ENCODE measurements around the gene TAX1BP3. TPM values are rescaled to one million over a fixed set of nuclear protein-coding genes. Genes with fewer than 3 reads are reported as not detected.
A peak's percentile ranks its signal among the peaks of the same experiment; 100 is the strongest.
"Not testable (repeated sequence)": the region's sequence is repeated elsewhere in the genome, so short reads cannot be mapped to it uniquely, and the experiment has no call there.

Gene TAX1BP3
- total RNA-seq, result 68.1 TPM
- 10 to 100 TPM; 42.6 to 80.5 (median 60.8) TPM for polyA plus RNA-seq (ENCODE audit: insufficient read depth in 1 of 8, insufficient read length in 8 of 8, low replicate concordance in 1 of 8)
- long read RNA-seq, donor 1, transcript TAX1BP3-201 (4 exons, 1,377 nt), result major isoform, 20 of 20 reads
- long read RNA-seq, donor 1, partial matches to known transcripts, result 0 of 20 reads
- long read RNA-seq, donor 1, other reads (novel, unspliced or antisense), result 0 of 20 reads
- long read RNA-seq, donor 2, partial matches to known transcripts, result 0 of 1 reads
- long read RNA-seq, donor 2, other reads (novel, unspliced or antisense), result 0 of 1 reads
- long read RNA-seq, donor 3, transcript TAX1BP3-201 (4 exons, 1,377 nt), result major isoform, 19 of 19 reads
- long read RNA-seq, donor 3, partial matches to known transcripts, result 0 of 19 reads
- long read RNA-seq, donor 3, other reads (novel, unspliced or antisense), result 0 of 19 reads
- long read RNA-seq, donor 4, transcript TAX1BP3-201 (4 exons, 1,377 nt), result major isoform, 5 of 6 reads
- long read RNA-seq, donor 4, partial matches to known transcripts, result 0 of 6 reads
- long read RNA-seq, donor 4, other reads (novel, unspliced or antisense), result 0 of 6 reads
- long read RNA-seq, donor 5, transcript TAX1BP3-201 (4 exons, 1,377 nt), result major isoform, 31 of 56 reads
- long read RNA-seq, donor 5, partial matches to known transcripts, result 5 of 56 reads
- long read RNA-seq, donor 5, other reads (novel, unspliced or antisense), result 19 of 56 reads
- long read RNA-seq, donor 6, transcript TAX1BP3-201 (4 exons, 1,377 nt), result major isoform, 5 of 15 reads
- long read RNA-seq, donor 6, partial matches to known transcripts, result 5 of 15 reads
- long read RNA-seq, donor 6, other reads (novel, unspliced or antisense), result 5 of 15 reads
- long read RNA-seq, donor 7, transcript TAX1BP3-201 (4 exons, 1,377 nt), result major isoform, 27 of 27 reads
- long read RNA-seq, donor 7, partial matches to known transcripts, result 0 of 27 reads
- long read RNA-seq, donor 7, other reads (novel, unspliced or antisense), result 0 of 27 reads
- long read RNA-seq, donor 8, partial matches to known transcripts, result 0 of 14 reads
- long read RNA-seq, donor 8, other reads (novel, unspliced or antisense), result 10 of 14 reads
- long read RNA-seq, donor 9, transcript TAX1BP3-201 (4 exons, 1,377 nt), result major isoform, 16 of 17 reads
- long read RNA-seq, donor 9, partial matches to known transcripts, result 0 of 17 reads
- long read RNA-seq, donor 9, other reads (novel, unspliced or antisense), result 0 of 17 reads
- long read RNA-seq, donor 10, transcript TAX1BP3-201 (4 exons, 1,377 nt), result major isoform, 27 of 34 reads
- long read RNA-seq, donor 10, partial matches to known transcripts, result 0 of 34 reads
- long read RNA-seq, donor 10, other reads (novel, unspliced or antisense), result 7 of 34 reads
- long read RNA-seq, donor 11, transcript TAX1BP3-201 (4 exons, 1,377 nt), result major isoform, 19 of 20 reads
- long read RNA-seq, donor 11, partial matches to known transcripts, result 0 of 20 reads
- long read RNA-seq, donor 11, other reads (novel, unspliced or antisense), result 0 of 20 reads

GRCh38 chr17:3668279-3669084 is at the start of gene TAX1BP3, which contains the start of gene EMC6:
TSS of gene TAX1BP3 (minus strand) at chr17:3668578. CDS start at chr17:3668526, 52 bp downstream.
TSS of gene EMC6 (plus strand) at chr17:3668812. CDS start at chr17:3669147, 335 bp downstream.
- DNase-seq, result peak; percentile 99
- H3K27me3 ChIP-seq (ENCODE audit: control insufficient read depth, insufficient read depth, low read length), result no peaks in the 10 kb centered on the region
- peaks cover 28% of the 10 kb centered on the region for H3K36me3 ChIP-seq (ENCODE audit: control insufficient read depth, insufficient read depth, low read length)
- H3K9me3 ChIP-seq (replicated peaks; ENCODE audit: control insufficient read depth, low read depth, low read length), result no peaks in the 10 kb centered on the region
- H3K4me3 ChIP-seq (ENCODE audit: low read length), result peak within 1 kb of the TSS; percentile 99
- WGBS (ENCODE audit: insufficient coverage), result under 1% methylated on average over 89 of the region's 89 CpGs
- peaks cover 34% of the 10 kb centered on the region for H3K4me1 ChIP-seq (ENCODE audit: control insufficient read depth, insufficient read depth, low read length)
- peak within 1 kb of the TSS; percentile 99 for H3K27ac ChIP-seq (ENCODE audit: low read length)

GRCh38 chr17:3715296-3715695 is 46.9 kb upstream of the TAX1BP3 start:
- Histone ChIP-seq H3K36me3 (ENCODE audit: control insufficient read depth, insufficient read depth, low read length) (peaks cover 54% of the 10 kb centered on the region), H3K9me3 (replicated peaks; ENCODE audit: control insufficient read depth, low read depth, low read length) (no peaks in the 10 kb centered on the region), H3K27ac (ENCODE audit: low read length) (no peak overlapping the region), H3K4me3 (ENCODE audit: low read length) (no peak overlapping the region), H3K27me3 (ENCODE audit: control insufficient read depth, insufficient read depth, low read length) (no peaks in the 10 kb centered on the region), H3K4me1 (ENCODE audit: control insufficient read depth, insufficient read depth, low read length) (no peaks in the 10 kb centered on the region)
- DNase-seq, result no peak
- WGBS (ENCODE audit: insufficient coverage), result 83% methylated on average over 5 of the region's 8 CpGs

GRCh38 chr17:3712811-3713463 is 44.6 kb upstream of the TAX1BP3 start:
- no peaks in the 10 kb centered on the region for H3K4me1 ChIP-seq (ENCODE audit: control insufficient read depth, insufficient read depth, low read length)
- H3K9me3 ChIP-seq (replicated peaks; ENCODE audit: control insufficient read depth, low read depth, low read length), result no peaks in the 10 kb centered on the region
- H3K27me3 ChIP-seq (ENCODE audit: control insufficient read depth, insufficient read depth, low read length), result no peaks in the 10 kb centered on the region
- 92% methylated on average over 2 of the region's 13 CpGs for WGBS (ENCODE audit: insufficient coverage)
- H3K4me3 ChIP-seq (ENCODE audit: low read length), result no peak overlapping the region
- H3K36me3 ChIP-seq (ENCODE audit: control insufficient read depth, insufficient read depth, low read length), result peaks cover 37% of the 10 kb centered on the region
- no peak for DNase-seq
- H3K27ac ChIP-seq (ENCODE audit: low read length), result no peak overlapping the region

DNA sequence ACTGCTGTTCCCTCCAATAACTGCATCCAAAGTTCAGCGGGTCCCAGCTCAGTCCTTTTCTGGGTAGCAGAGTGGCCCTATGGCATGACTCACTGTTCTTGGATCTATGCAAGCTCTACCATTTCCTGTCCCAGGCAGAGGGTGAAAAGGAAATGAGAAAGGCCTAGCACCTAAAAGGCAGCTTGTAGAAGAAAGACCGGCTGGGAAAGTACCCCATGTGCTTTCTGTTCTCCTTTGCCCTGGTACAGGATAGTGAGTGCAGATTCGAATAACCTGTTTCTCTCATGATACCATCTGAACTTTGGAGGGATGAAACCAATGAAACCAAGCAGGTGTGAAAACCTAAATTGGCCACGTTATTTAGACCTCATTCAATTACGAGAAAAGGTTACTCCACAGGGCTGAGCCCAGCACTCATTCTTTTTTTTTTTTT is 42.6 kb upstream of the TAX1BP3 start:
- H3K27ac ChIP-seq (ENCODE audit: low read length), result no peak overlapping the region
- DNase-seq, result no peak
- no peaks in the 10 kb centered on the region for H3K9me3 ChIP-seq (replicated peaks; ENCODE audit: control insufficient read depth, low read depth, low read length)
- WGBS (ENCODE audit: insufficient coverage), result 100% methylated on average over 1 of the region's 5 CpGs
- peaks cover 21% of the 10 kb centered on the region for H3K36me3 ChIP-seq (ENCODE audit: control insufficient read depth, insufficient read depth, low read length)
- H3K4me1 ChIP-seq (ENCODE audit: control insufficient read depth, insufficient read depth, low read length), result no peaks in the 10 kb centered on the region
- no peaks in the 10 kb centered on the region for H3K27me3 ChIP-seq (ENCODE audit: control insufficient read depth, insufficient read depth, low read length)
- no peak overlapping the region for H3K4me3 ChIP-seq (ENCODE audit: low read length)

DNA sequence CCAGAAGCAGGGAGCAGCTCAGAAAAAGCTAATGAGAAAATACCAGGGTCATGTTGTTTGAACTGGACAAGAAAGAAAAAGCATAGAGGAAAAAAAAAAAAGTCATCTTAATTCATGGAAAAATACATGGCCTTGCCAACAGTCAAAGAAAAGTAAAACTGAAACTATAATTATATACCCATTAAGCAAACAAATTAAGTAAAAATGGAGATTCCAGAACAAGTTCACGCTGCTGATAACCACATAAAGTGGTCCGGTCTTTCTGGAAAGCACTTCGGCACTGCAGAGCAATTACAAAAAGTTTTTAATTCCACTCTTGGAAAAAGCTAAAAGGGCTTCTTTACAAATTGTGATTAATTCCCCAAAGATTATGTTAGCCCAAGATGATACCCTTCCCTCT is 40.0 kb upstream of the TAX1BP3 start:
- Histone ChIP-seq H3K27ac (ENCODE audit: low read length) (no peak overlapping the region), H3K9me3 (replicated peaks; ENCODE audit: control insufficient read depth, low read depth, low read length) (no peaks in the 10 kb centered on the region), H3K27me3 (ENCODE audit: control insufficient read depth, insufficient read depth, low read length) (no peaks in the 10 kb centered on the region), H3K36me3 (ENCODE audit: control insufficient read depth, insufficient read depth, low read length) (peaks cover 7% of the 10 kb centered on the region), H3K4me3 (ENCODE audit: low read length) (no peak overlapping the region), H3K4me1 (ENCODE audit: control insufficient read depth, insufficient read depth, low read length) (no peaks in the 10 kb centered on the region)
- no peak for DNase-seq
- 84% methylated on average over 3 of the region's 3 CpGs for WGBS (ENCODE audit: insufficient coverage)

DNA sequence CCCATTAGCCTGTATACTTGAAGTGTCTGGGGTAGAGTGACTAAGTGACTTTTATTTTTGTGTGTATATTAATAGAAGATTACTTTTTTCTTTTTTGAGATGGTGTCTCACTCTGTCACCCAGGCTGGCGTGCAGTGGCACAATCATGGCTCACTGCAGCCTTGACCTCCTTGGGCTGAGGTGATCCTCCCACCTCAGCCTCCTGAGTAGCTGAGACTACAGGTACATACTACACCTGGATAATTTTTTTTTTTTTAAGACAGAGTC is 37.3 kb upstream of the TAX1BP3 start:
- not testable (repeated sequence) for H3K27ac ChIP-seq (ENCODE audit: low read length); H3K4me1 ChIP-seq (ENCODE audit: control insufficient read depth, insufficient read depth, low read length); H3K4me3 ChIP-seq (ENCODE audit: low read length); DNase-seq; H3K36me3 ChIP-seq (ENCODE audit: control insufficient read depth, insufficient read depth, low read length); H3K9me3 ChIP-seq (replicated peaks; ENCODE audit: control insufficient read depth, low read depth, low read length); H3K27me3 ChIP-seq (ENCODE audit: control insufficient read depth, insufficient read depth, low read length)
- no CpG with 5 or more reads among the region's 1 CpG for WGBS (ENCODE audit: insufficient coverage)

GRCh38 chr17:3704931-3705717 is 36.7 kb upstream of the TAX1BP3 start:
- Histone ChIP-seq H3K4me3 (ENCODE audit: low read length) (no peak overlapping the region), H3K36me3 (ENCODE audit: control insufficient read depth, insufficient read depth, low read length) (peaks cover 5% of the 10 kb centered on the region), H3K9me3 (replicated peaks; ENCODE audit: control insufficient read depth, low read depth, low read length) (no peaks in the 10 kb centered on the region), H3K27ac (ENCODE audit: low read length) (no peak overlapping the region), H3K4me1 (ENCODE audit: control insufficient read depth, insufficient read depth, low read length) (no peaks in the 10 kb centered on the region), H3K27me3 (ENCODE audit: control insufficient read depth, insufficient read depth, low read length) (no peaks in the 10 kb centered on the region)
- no peak for DNase-seq
- 73% methylated on average over 8 of the region's 20 CpGs for WGBS (ENCODE audit: insufficient coverage)

- peaks cover 14% of the 10 kb centered on the region for H3K27me3 ChIP-seq (ENCODE audit: control insufficient read depth, insufficient read depth, low read length)
- H3K27ac ChIP-seq (ENCODE audit: low read length); DNase-seq; H3K9me3 ChIP-seq (replicated peaks; ENCODE audit: control insufficient read depth, low read depth, low read length); H3K4me1 ChIP-seq (ENCODE audit: control insufficient read depth, insufficient read depth, low read length); H3K4me3 ChIP-seq (ENCODE audit: low read length): not testable (repeated sequence)
- WGBS (ENCODE audit: insufficient coverage), result 100% methylated on average over 3 of the region's 7 CpGs
- H3K36me3 ChIP-seq (ENCODE audit: control insufficient read depth, insufficient read depth, low read length), result peaks cover 15% of the 10 kb centered on the region
Observed at GRCh38 chr17:3702041-3702539, 33.7 kb upstream of the TAX1BP3 start.

Measured in muscle of leg (tissue), 16 donors.